K562 (cell line): ENCODE measurements around the gene MPLKIP. TPM values are rescaled to one million over a fixed set of nuclear protein-coding genes. Genes with fewer than 3 reads are reported as not detected.

Experiments used
- ATAC-seq: fragments of 200-7000 bp; cut with Tn5 transposase; 3 replicates; pipeline ENCODE4 v1.9.1; 2020; ENCODE audit warnings: moderate library complexity
- BruUV-seq: library from RNA; stranded (reverse); fragments of 400-500 nt; replicated peaks from 2 replicates; lab custom pipeline; 2021; lab: Mats Ljungman, UMichigan
- CTCF ChIA-PET: fragments of 300-600 bp; formaldehyde crosslinking; extraction: SDS; loops from one replicate; lab custom pipeline; 2021; ENCODE audit warnings: low intra/inter-chr PET ratio; lab: Yijun Ruan, JAX
- POLR2A ChIA-PET: fragments of 300-600, 350-650 bp; sonication (Branson Sonifier 250); formaldehyde crosslinking; extraction: SDS; loops from one replicate; lab custom pipeline; 2021; ENCODE audit warnings: antibody characterized with exemption, inconsistent platforms; lab: Yijun Ruan, JAX
- DNase-seq, 4 experiments: peaks; one replicate each; pipeline versions ENCODE4 v3.0.0 to v3.0.0-alpha.2; 2011 to 2018; ENCODE audit warnings: low spot score in 3 of 4, mixed read lengths in 3 of 4; ENCODE audit errors: extremely low read depth in 1 of 4
- FAIRE-seq: peaks from 2 replicates; lab custom pipeline; 2011; peaks lifted over from hg19 to GRCh38; lab: Jason Lieb, UNC
- H2AFZ ChIP-seq: 2 replicates; pipeline ENCODE4 v1.6.0; 2011; ENCODE audit warnings: low read depth, low read length, control low read depth, inconsistent platforms
- H3K27ac ChIP-seq: fragments of 200-600 bp; 3 replicates; pipeline ENCODE4 v1.8.0; 2011; ENCODE audit warnings: low read depth, mild to moderate bottlenecking, control low read depth, inconsistent platforms, low read length, moderate library complexity, mixed read lengths; ENCODE audit errors: extremely low read depth
- H3K27me3 ChIP-seq, 2 experiments: fragments of 300-600 bp in 1 of 2; 2 replicates in 1 of 2; 3 replicates in 1 of 2; pipeline versions ENCODE4 v1.6.0 to v1.8.0; 2011; ENCODE audit warnings: inconsistent platforms in 2 of 2, low read length in 2 of 2, mild to moderate bottlenecking in 1 of 2, mixed read lengths in 1 of 2, moderate library complexity in 1 of 2; ENCODE audit not compliant: control insufficient read depth in 2 of 2, insufficient read depth in 2 of 2
- H3K36me3 ChIP-seq: fragments of 300-600 bp; 3 replicates; pipeline ENCODE4 v1.8.0; 2011; ENCODE audit warnings: mild to moderate bottlenecking, low read length, inconsistent platforms; ENCODE audit not compliant: control insufficient read depth, insufficient read depth
- H3K4me1 ChIP-seq, 2 experiments: fragments of 200-600 bp in 1 of 2; replicated peaks in 1 of 2; 2 replicates in 1 of 2; 3 replicates in 1 of 2; pipeline versions ENCODE4 v1.5.1 to v1.8.0; 2011; ENCODE audit warnings: inconsistent platforms in 2 of 2, low read length in 2 of 2, mild to moderate bottlenecking in 1 of 2, mixed read lengths in 1 of 2, moderate library complexity in 1 of 2; ENCODE audit not compliant: control insufficient read depth in 2 of 2, insufficient read depth in 2 of 2
- H3K4me2 ChIP-seq: 2 replicates; pipeline ENCODE4 v1.6.1; 2011; ENCODE audit warnings: low read length, control low read depth, inconsistent platforms, mixed read lengths; ENCODE audit not compliant: insufficient read depth
- H3K4me3 ChIP-seq: fragments of 200-600 bp; sonication (generic), shearing (Covaris generic); 2 replicates; pipeline ENCODE4 v1.5.1; 2016; ENCODE audit warnings: control low read depth, inconsistent platforms
- H3K79me2 ChIP-seq: fragments of 200-600 bp; 3 replicates; pipeline ENCODE4 v1.8.0; 2011; ENCODE audit warnings: low read length, inconsistent platforms; ENCODE audit not compliant: control insufficient read depth, insufficient read depth
- H3K9ac ChIP-seq, 2 experiments: 2 replicates each; pipeline versions ENCODE4 v1.6.0 to v1.6.1; 2011; ENCODE audit warnings: low read depth in 2 of 2, low read length in 2 of 2, control low read depth in 1 of 2, inconsistent platforms in 1 of 2, mild to moderate bottlenecking in 1 of 2, mixed read lengths in 1 of 2; ENCODE audit not compliant: insufficient read depth in 1 of 2
- H3K9me1 ChIP-seq: one replicate; pipeline ENCODE4 v1.6.0; 2011; ENCODE audit warnings: inconsistent platforms, mild to moderate bottlenecking, low read length, moderate library complexity; ENCODE audit not compliant: control insufficient read depth, insufficient read depth
- H3K9me3 ChIP-seq: replicated peaks from 2 replicates; pipeline ENCODE4 v1.5.1; 2011; ENCODE audit warnings: low read depth, low read length, inconsistent platforms; ENCODE audit not compliant: control insufficient read depth, insufficient read depth
- H4K20me1 ChIP-seq: replicated peaks from 2 replicates; pipeline ENCODE4 v1.6.1; 2011; ENCODE audit warnings: low read length, inconsistent platforms, mixed read lengths; ENCODE audit not compliant: control insufficient read depth, insufficient read depth
- MAFG ChIP-seq: fragments of 450-650 bp; conservative IDR thresholded peaks from 2 replicates; pipeline ENCODE4 v1.6.1; 2016; ENCODE audit warnings: missing genetic modification characterization, missing compliant biosample characterization
- ZNF316 ChIP-seq: fragments of 450-650 bp; IDR thresholded peaks from 2 replicates; pipeline ENCODE4 v1.6.1; 2016
- WGBS: fragments of 100-300 bp; shearing (Covaris generic); methylation state at CpG from one replicate; pipeline ENCODE4 v1.1.6; 2016; ENCODE audit warnings: low coverage, mixed read lengths; ENCODE audit not compliant: insufficient coverage; ENCODE audit errors: missing lambda C conversion rate; 5-methylcytosine and 5-hydroxymethylcytosine counted together
- in situ Hi-C: fragments of 300-500 bp; cut with MboI; formaldehyde crosslinking; loops from 4 replicates; pipeline ENCODE4 v1.15.0; 2018; ENCODE audit warnings: inconsistent platforms, mixed read lengths
- intact Hi-C: fragments of 100-400 bp; cut with micrococcal nuclease; formaldehyde crosslinking; loops from 2 replicates; pipeline ENCODE4 v1.14.2; 2022
- polyA plus RNA-seq, 8 experiments: library from polyadenylated mRNA; depleted of rRNA in 4 of 8; stranded (reverse) in 5 of 8; unstranded in 3 of 8; fragments of >200 nt; fragmentation: Nextera tagmentation in 2 of 8; fragmentation: Illumina TruSeq in 1 of 8; extraction: Ambion mirVana in 2 of 8; extraction: Trizol in 1 of 8; gene quantifications; 2 replicates each; pipeline versions ENCODE4 v1.2.1 to v1.2.3, GENCODE V29; 2011 to 2014; ENCODE audit warnings: inconsistent platforms in 1 of 8, missing spikeins in 1 of 8
- total RNA-seq, 7 experiments: library from RNA; depleted of rRNA in 6 of 7; stranded (reverse); fragments of >200 nt in 6 of 7; fragmentation: Illumina TruSeq in 2 of 7; extraction: Trizol in 2 of 7; gene quantifications; 2 replicates each; pipeline versions ENCODE4 v1.2.1 to v1.2.3, GENCODE V29; 2011 to 2021; ENCODE audit warnings: low replicate concordance in 1 of 7
- TF ChIP-seq, protein P1 (sequence below): fragments of 250-450 bp; sonication (Bioruptor Pico); IDR thresholded peaks from 2 replicates; pipeline ENCODE4 v1.4.0; 2020; ENCODE audit warnings: mild to moderate bottlenecking

The MPLKIP gene
- total and polyA plus RNA-seq, 9 of the 15 experiments (the other 6 are each of a cell fraction or from before 2014, with no cell fraction given) = 5.6 to 127 (median 44.2) TPM

DNA sequence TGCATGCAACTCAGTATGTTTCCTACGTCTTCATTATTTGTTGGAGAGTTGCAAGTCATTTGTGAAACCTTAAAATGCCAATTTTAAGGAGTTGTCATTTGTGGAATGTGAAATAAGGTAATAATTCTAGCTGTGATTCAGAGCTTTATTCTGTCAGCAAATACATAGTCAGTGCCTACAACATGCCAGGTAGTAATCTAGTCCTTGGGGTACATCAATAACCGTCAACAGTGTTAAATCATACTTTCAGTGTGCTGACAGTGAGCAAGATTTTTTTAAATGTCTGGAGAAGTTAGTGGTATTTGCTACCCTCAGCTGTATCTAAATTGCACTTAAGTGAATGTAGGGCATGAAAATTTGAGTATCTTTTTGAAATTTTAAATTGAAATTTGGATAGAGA, 36.7 kb downstream of the MPLKIP start:
- no peaks in the 10 kb centered on the region for H3K27me3 ChIP-seq
- H3K4me2 ChIP-seq = no peak overlapping the region
- peak; percentile 74 for FAIRE-seq
- intact Hi-C loops (no loop called here), in situ Hi-C loops (no loop called here)
- no peak overlapping the region for H3K4me3 ChIP-seq
- H3K36me3 ChIP-seq = peaks cover 41% of the 10 kb centered on the region; the same call in 2 of the 3 replicates
- CTCF ChIA-PET = no interaction called here
- H3K27ac ChIP-seq = no peak overlapping the region
- H3K9me3 ChIP-seq = no peaks in the 10 kb centered on the region
- no TSS peak for BruUV-seq
- no peak for ATAC-seq
- H3K79me2 ChIP-seq = no peaks in the 10 kb centered on the region
- POLR2A ChIA-PET = interaction anchor here (0.6 kb wide), 1 partner anchor 82 kb away, joined by 3 read pairs; no protein-coding TSS in a partner anchor
- no peaks in the 10 kb centered on the region for H3K4me1 ChIP-seq
- no peak overlapping the region for H2AFZ ChIP-seq
- no peaks in the 10 kb centered on the region for H3K9me1 ChIP-seq
- no peak overlapping the region for H3K9ac ChIP-seq
- DNase-seq = no peak
- 0 out of 2 replicates have a peak, but pooled peaks cover 3% of the 10 kb centered on the region for H4K20me1 ChIP-seq
- 90% methylated on average over 2 of the region's 2 CpGs for WGBS
- TF ChIP-seq ZNF316 (0 out of 2 replicates have a peak, but pooled peaks have one; percentile 28), MAFG (0 out of 2 replicates have a peak, but pooled peaks have one; percentile 16)
- TF ChIP-seq, protein P1, sequence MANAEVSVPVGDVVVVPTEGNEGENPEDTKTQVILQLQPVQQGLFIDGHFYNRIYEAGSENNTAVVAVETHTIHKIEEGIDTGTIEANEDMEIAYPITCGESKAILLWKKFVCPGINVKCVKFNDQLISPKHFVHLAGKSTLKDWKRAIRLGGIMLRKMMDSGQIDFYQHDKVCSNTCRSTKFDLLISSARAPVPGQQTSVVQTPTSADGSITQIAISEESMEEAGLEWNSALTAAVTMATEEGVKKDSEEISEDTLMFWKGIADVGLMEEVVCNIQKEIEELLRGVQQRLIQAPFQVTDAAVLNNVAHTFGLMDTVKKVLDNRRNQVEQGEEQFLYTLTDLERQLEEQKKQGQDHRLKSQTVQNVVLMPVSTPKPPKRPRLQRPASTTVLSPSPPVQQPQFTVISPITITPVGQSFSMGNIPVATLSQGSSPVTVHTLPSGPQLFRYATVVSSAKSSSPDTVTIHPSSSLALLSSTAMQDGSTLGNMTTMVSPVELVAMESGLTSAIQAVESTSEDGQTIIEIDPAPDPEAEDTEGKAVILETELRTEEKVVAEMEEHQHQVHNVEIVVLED (CRISPR knock-in tag) = no peak
